HepG2 (cell line): ENCODE measurements around the gene CA11. TPM values are rescaled to one million over a fixed set of nuclear protein-coding genes. Genes with fewer than 3 reads are reported as not detected.

Experiments used
- ATAC-seq: fragments of 200-7000 bp; cut with Tn5 transposase; 3 replicates; pipeline ENCODE4 v1.9.1; 2020; ENCODE audit warnings: mild to moderate bottlenecking, moderate library complexity
- BruUV-seq: library from RNA; stranded (reverse); fragments of 400-500 nt; replicated peaks from 2 replicates; lab custom pipeline; 2021; lab: Mats Ljungman, UMichigan
- CTCF ChIA-PET: fragments of 300-600 bp; formaldehyde crosslinking; extraction: SDS; loops from one replicate; lab custom pipeline; 2021; ENCODE audit warnings: low total read pairs, inconsistent platforms, low intra/inter-chr PET ratio; lab: Yijun Ruan, JAX
- POLR2A ChIA-PET: fragments of 350-600 bp; sonication (Branson Sonifier 250); formaldehyde crosslinking; loops from one replicate; lab custom pipeline; 2020; ENCODE audit warnings: antibody characterized with exemption, inconsistent platforms; lab: Yijun Ruan, JAX
- DNase-seq: peaks from one replicate; pipeline ENCODE4 v3.0.0-alpha.2; 2015; ENCODE audit warnings: low spot score
- FAIRE-seq: peaks from 3 replicates; lab custom pipeline; 2011; peaks lifted over from hg19 to GRCh38; lab: Jason Lieb, UNC
- H2AFZ ChIP-seq: one replicate; pipeline ENCODE4 v1.6.1; 2011; ENCODE audit warnings: low read length, inconsistent platforms
- H3K27ac ChIP-seq: fragments of 300-600 bp; 3 replicates; pipeline ENCODE4 v1.8.0; 2011; ENCODE audit warnings: mixed run types, mild to moderate bottlenecking, mixed read lengths, low read length, inconsistent platforms; ENCODE audit not compliant: insufficient read depth; ENCODE audit errors: extremely low read length
- H3K27me3 ChIP-seq, 2 experiments: fragments of 200-600 bp in 1 of 2; 2 replicates in 1 of 2; 3 replicates in 1 of 2; pipeline versions ENCODE4 v1.6.0 to v1.8.0; 2011; ENCODE audit warnings: low read length in 2 of 2, mild to moderate bottlenecking in 2 of 2, moderate library complexity in 2 of 2, inconsistent platforms in 1 of 2; ENCODE audit not compliant: insufficient read depth in 2 of 2, control insufficient read depth in 1 of 2
- H3K36me3 ChIP-seq, 2 experiments: fragments of 200-600 bp in 1 of 2; replicated peaks in 1 of 2; 2 replicates in 1 of 2; 3 replicates in 1 of 2; pipeline versions ENCODE4 v1.5.1 to v1.8.0; 2011; ENCODE audit warnings: low read length in 2 of 2, inconsistent platforms in 1 of 2; ENCODE audit not compliant: insufficient read depth in 2 of 2, control insufficient read depth in 1 of 2
- H3K4me1 ChIP-seq: 2 replicates; pipeline ENCODE4 v1.5.1; 2012; ENCODE audit warnings: low read length, inconsistent platforms; ENCODE audit not compliant: insufficient read depth
- H3K4me2 ChIP-seq: 2 replicates; pipeline ENCODE4 v1.6.0; 2011; ENCODE audit warnings: low read depth, low read length, inconsistent platforms
- H3K4me3 ChIP-seq, 3 experiments: fragments of 200-600 bp in 1 of 3; sonication (generic), shearing (Covaris generic) in 1 of 3; replicated peaks in 1 of 3; 2 replicates each; pipeline ENCODE4 v1.5.1; 2011 to 2016; ENCODE audit warnings: low read length in 3 of 3, inconsistent platforms in 2 of 3, low read depth in 2 of 3, mild to moderate bottlenecking in 2 of 3, control low read depth in 1 of 3, mixed read lengths in 1 of 3; ENCODE audit not compliant: insufficient read depth in 1 of 3
- H3K79me2 ChIP-seq: one replicate; pipeline ENCODE4 v1.6.1; 2011; ENCODE audit warnings: low read length, inconsistent platforms; ENCODE audit not compliant: insufficient read depth
- H3K9ac ChIP-seq: 2 replicates; pipeline ENCODE4 v1.6.0; 2011; ENCODE audit warnings: mild to moderate bottlenecking, low read depth, low read length, inconsistent platforms; ENCODE audit not compliant: insufficient read depth
- H3K9me3 ChIP-seq: 2 replicates; pipeline ENCODE4 v1.5.1; 2012; ENCODE audit warnings: mild to moderate bottlenecking, low read length
- H4K20me1 ChIP-seq: 2 replicates; pipeline ENCODE4 v1.6.0; 2011; ENCODE audit warnings: inconsistent platforms, mild to moderate bottlenecking, low read length, moderate library complexity; ENCODE audit not compliant: insufficient read depth
- AFF4 ChIP-seq: sonication (generic); formaldehyde crosslinking; IDR thresholded peaks from 2 replicates; pipeline ENCODE4 v1.4.0; 2020; ENCODE audit warnings: missing genetic modification reagents
- DPF2 ChIP-seq: sonication (generic); formaldehyde crosslinking; IDR thresholded peaks from 2 replicates; pipeline ENCODE4 v1.4.0; 2020; ENCODE audit warnings: mild to moderate bottlenecking, low read depth, missing genetic modification reagents, borderline replicate concordance
- GATA4 ChIP-seq: sonication (generic); IDR thresholded peaks from 2 replicates; pipeline ENCODE4 v1.6.1; 2016; ENCODE audit warnings: antibody characterized with exemption, low read depth, borderline replicate concordance
- RNF219 ChIP-seq: sonication (generic); formaldehyde crosslinking; IDR thresholded peaks from 2 replicates; pipeline ENCODE4 v1.5.0; 2020; ENCODE audit warnings: mild to moderate bottlenecking, missing genetic modification reagents
- TAF15 ChIP-seq: fragments of 200-400 bp; formaldehyde crosslinking; IDR thresholded peaks from one replicate; pipeline ENCODE4 v1.6.1; 2018; ENCODE audit warnings: mild to moderate bottlenecking, low read depth, low read length; ENCODE audit not compliant: poor library complexity, severe bottlenecking
- TCF12 ChIP-seq, 2 experiments: fragments of 450-650 bp in 1 of 2; sonication (generic) in 1 of 2; formaldehyde crosslinking in 1 of 2; IDR thresholded peaks; 2 replicates each; pipeline versions ENCODE4 v1.6.1 to v1.8.0; 2017 to 2022; ENCODE audit warnings: antibody characterized with exemption in 1 of 2, mild to moderate bottlenecking in 1 of 2, missing genetic modification reagents in 1 of 2, moderate library complexity in 1 of 2
- ZBTB14 ChIP-seq: sonication (generic); formaldehyde crosslinking; IDR thresholded peaks from 2 replicates; pipeline ENCODE4 v1.4.0; 2020; ENCODE audit warnings: missing genetic modification reagents
- ZNF451 ChIP-seq: sonication (generic); formaldehyde crosslinking; IDR thresholded peaks from 2 replicates; pipeline ENCODE4 v1.5.0; 2020; ENCODE audit warnings: mild to moderate bottlenecking, missing genetic modification reagents
- ZSCAN20 ChIP-seq: sonication (generic); formaldehyde crosslinking; IDR thresholded peaks from 2 replicates; pipeline ENCODE4 v1.4.0; 2020; ENCODE audit warnings: missing genetic modification reagents, mild to moderate bottlenecking, borderline replicate concordance
- ZXDC ChIP-seq: sonication (generic); formaldehyde crosslinking; IDR thresholded peaks from 2 replicates; pipeline ENCODE4 v1.5.0; 2020; ENCODE audit warnings: mild to moderate bottlenecking, missing genetic modification reagents
- WGBS: methylation state at CpG from one replicate; pipeline ENCODE4 v1.1.6; 2017; ENCODE audit warnings: low lambda C conversion rate; 5-methylcytosine and 5-hydroxymethylcytosine counted together
- in situ Hi-C: cut with HindIII; loops from 2 replicates; pipeline ENCODE4 v1.10.0; 2017; ENCODE audit warnings: low pct_unique_long_range_greater_than_20kb; ENCODE audit not compliant: extremely low pct_ligation_motif_present
- intact Hi-C: fragments of 100-400 bp; cut with micrococcal nuclease; formaldehyde crosslinking; loops from one replicate; pipeline ENCODE4 v1.10.0; 2022; ENCODE audit not compliant: unreplicated experiment
- polyA plus RNA-seq, 8 experiments: library from polyadenylated mRNA; depleted of rRNA in 3 of 8; stranded (reverse) in 7 of 8; unstranded in 1 of 8; fragments of >200 nt; fragmentation: Illumina TruSeq in 4 of 8; extraction: Trizol in 4 of 8; gene quantifications; 2 replicates each; pipeline versions ENCODE4 v1.2.1 to v1.2.3, GENCODE V29; 2011 to 2016; ENCODE audit warnings: low read depth in 4 of 8, missing spikeins in 1 of 8, mixed read lengths in 1 of 8; ENCODE audit not compliant: insufficient read depth in 1 of 8
- total RNA-seq, 5 experiments: library from RNA; depleted of rRNA; stranded (reverse); fragments of >200 nt; fragmentation: Illumina TruSeq; extraction: Trizol; gene quantifications; 2 replicates each; pipeline ENCODE4 v1.2.3, GENCODE V29; 2016; ENCODE audit warnings: low read depth in 1 of 5

The CA11 gene
- total and polyA plus RNA-seq, 2 of the 13 experiments (the other 11 are each of a cell fraction or from before 2014, with no cell fraction given): 0.41 to 0.58 TPM

- 48% methylated on average over 8 of the region's 9 CpGs for WGBS
- POLR2A ChIA-PET: no interaction called here
- BruUV-seq: no TSS peak
- TF ChIP-seq ZBTB14: no peak
- TF ChIP-seq RNF219 (CRISPR knock-in tag): no peak
- TF ChIP-seq TCF12 (IDR thresholded peaks at IDR 0.05): no peak
- TF ChIP-seq TCF12 (CRISPR knock-in tag; IDR thresholded peaks at IDR 0.05): no peak
- no peak for TF ChIP-seq TAF15
- TF ChIP-seq AFF4 (CRISPR knock-in tag): no peak
- no peak for TF ChIP-seq ZXDC (CRISPR knock-in tag)
- TF ChIP-seq ZNF451 (CRISPR knock-in tag): no peak
- no peak for TF ChIP-seq DPF2
- no peak for TF ChIP-seq ZSCAN20 (CRISPR knock-in tag)
- no peak for TF ChIP-seq GATA4
These were observed 43.0 kb downstream of the CA11 start for GRCh38 chr19:48603001-48603400.

More at GRCh38 chr19:48603001-48603400, 43.0 kb downstream of the CA11 start:
- H3K4me3 ChIP-seq: no peak overlapping the region
- peaks cover 18% of the 10 kb centered on the region for H3K4me1 ChIP-seq
- H3K27me3 ChIP-seq: peaks cover 0 to 12% of the 10 kb centered on the region in 2 experiments; a peak in 2 of 5 replicates
- DNase-seq (no peak), ATAC-seq (no peak), FAIRE-seq (no peak)
- no peaks in the 10 kb centered on the region for H4K20me1 ChIP-seq
- no peak overlapping the region for H3K9ac ChIP-seq
- intact Hi-C loops (no loop called here), in situ Hi-C loops (no loop called here)
- no peak overlapping the region for H3K27ac ChIP-seq
- H3K4me2 ChIP-seq: no peak overlapping the region
- CTCF ChIA-PET: no interaction called here
- no peaks in the 10 kb centered on the region for H3K79me2 ChIP-seq
- H3K36me3 ChIP-seq: no peaks in the 10 kb centered on the region
- H3K9me3 ChIP-seq: no peaks in the 10 kb centered on the region
- H2AFZ ChIP-seq: no peak overlapping the region
